K562 (cell line): ENCODE measurements around the gene HMGA1. TPM values are rescaled to one million over a fixed set of nuclear protein-coding genes. Genes with fewer than 3 reads are reported as not detected.

Experiments used
- BHLHE40 ChIP-seq: IDR thresholded peaks from 2 replicates; pipeline ENCODE4 v1.6.1; 2011; ENCODE audit warnings: low read length, improper control_type of control experiment
- EP300 ChIP-seq: IDR thresholded peaks from 2 replicates; pipeline ENCODE4 v1.6.1; 2012; ENCODE audit warnings: low read length, improper control_type of control experiment
- EP400 ChIP-seq: fragments of 450-650 bp; IDR thresholded peaks from 2 replicates; pipeline ENCODE4 v1.6.1; 2017; ENCODE audit warnings: antibody characterized with exemption, mild to moderate bottlenecking, moderate library complexity
- GTF2B ChIP-seq: IDR thresholded peaks from 2 replicates; pipeline ENCODE4 v1.6.1; 2011; ENCODE audit not compliant: insufficient read length; ENCODE audit errors: extremely low read depth
- MAX ChIP-seq: sonication (generic); formaldehyde crosslinking; IDR thresholded peaks from 2 replicates; pipeline ENCODE4 v1.9.0; 2022; ENCODE audit warnings: mild to moderate bottlenecking, missing genetic modification reagents
- MAZ ChIP-seq, 2 experiments: fragments of 450-650 bp in 1 of 2; sonication (generic) in 1 of 2; formaldehyde crosslinking; IDR thresholded peaks in 1 of 2; conservative IDR thresholded peaks in 1 of 2; 2 replicates each; pipeline versions ENCODE4 v1.4.0 to v1.5.0; 2020; ENCODE audit warnings: mild to moderate bottlenecking in 1 of 2, missing genetic modification reagents in 1 of 2
- NCOR1 ChIP-seq: fragments of 450-650 bp; IDR thresholded peaks from 2 replicates; pipeline ENCODE4 v1.6.1; 2016; ENCODE audit warnings: mild to moderate bottlenecking, moderate library complexity
- NKRF ChIP-seq: fragments of 450-650 bp; IDR thresholded peaks from 2 replicates; pipeline ENCODE4 v1.6.1; 2016; ENCODE audit warnings: borderline replicate concordance
- NR4A1 ChIP-seq, 2 experiments: fragments of 250-450 bp in 1 of 2; fragments of 450-650 bp in 1 of 2; sonication (Bioruptor Pico) in 1 of 2; IDR thresholded peaks; 2 replicates each; pipeline versions ENCODE4 v1.4.0 to v1.6.1; 2016 to 2020; ENCODE audit warnings: mild to moderate bottlenecking in 2 of 2, missing compliant biosample characterization in 1 of 2, missing genetic modification characterization in 1 of 2, moderate library complexity in 1 of 2
- STAG1 ChIP-seq: sonication (generic); formaldehyde crosslinking; IDR thresholded peaks from 2 replicates; pipeline ENCODE4 v1.5.0; 2020; ENCODE audit warnings: missing genetic modification reagents, borderline replicate concordance
- SUPT5H ChIP-seq: fragments of 450-650 bp; IDR thresholded peaks from 2 replicates; pipeline ENCODE4 v1.6.1; 2016
- TEAD4 ChIP-seq, 2 experiments: sonication (generic) in 1 of 2; formaldehyde crosslinking in 1 of 2; IDR thresholded peaks; 2 replicates each; pipeline versions ENCODE4 v1.6.1 to v1.8.0; 2012 to 2022; ENCODE audit warnings: borderline replicate concordance in 1 of 2, inconsistent platforms in 1 of 2, low read length in 1 of 2, mild to moderate bottlenecking in 1 of 2, missing genetic modification reagents in 1 of 2
- USF2 ChIP-seq: sonication (generic); formaldehyde crosslinking; IDR thresholded peaks from 2 replicates; pipeline ENCODE4 v1.5.0; 2020; ENCODE audit warnings: missing genetic modification reagents
- ZBTB11 ChIP-seq, 3 experiments: fragments of 200-800 bp in 1 of 3; fragments of 250-450 bp in 1 of 3; fragments of 450-650 bp in 1 of 3; sonication (Bioruptor Pico) in 1 of 3; sonication (Bioruptor generic) in 1 of 3; formaldehyde crosslinking in 1 of 3; IDR thresholded peaks; 2 replicates each; pipeline versions ENCODE4 v1.6.1 to v1.8.0; 2016 to 2022; ENCODE audit warnings: mild to moderate bottlenecking in 2 of 3, missing genetic modification characterization in 2 of 3, missing compliant biosample characterization in 1 of 3, moderate library complexity in 1 of 3
- ZNF124 ChIP-seq: sonication (generic); formaldehyde crosslinking; IDR thresholded peaks from 2 replicates; pipeline ENCODE4 v1.8.1; 2022; ENCODE audit warnings: missing genetic modification reagents
- ZNF707 ChIP-seq: fragments of 250-450 bp; sonication (Bioruptor Pico); conservative IDR thresholded peaks from 2 replicates; pipeline ENCODE4 v1.8.0; 2022; ENCODE audit warnings: inconsistent platforms, mild to moderate bottlenecking, moderate library complexity
- ZNF766 ChIP-seq: fragments of 200-800 bp; sonication (Bioruptor generic); conservative IDR thresholded peaks from 2 replicates; pipeline ENCODE4 v1.6.1; 2016; ENCODE audit warnings: missing genetic modification characterization, missing compliant biosample characterization
- polyA plus RNA-seq, 8 experiments: library from polyadenylated mRNA; depleted of rRNA in 4 of 8; stranded (reverse) in 5 of 8; unstranded in 3 of 8; fragments of >200 nt; fragmentation: Nextera tagmentation in 2 of 8; fragmentation: Illumina TruSeq in 1 of 8; extraction: Ambion mirVana in 2 of 8; extraction: Trizol in 1 of 8; gene quantifications; 2 replicates each; pipeline versions ENCODE4 v1.2.1 to v1.2.3, GENCODE V29; 2011 to 2014; ENCODE audit warnings: inconsistent platforms in 1 of 8, missing spikeins in 1 of 8
- total RNA-seq, 7 experiments: library from RNA; depleted of rRNA in 6 of 7; stranded (reverse); fragments of >200 nt in 6 of 7; fragmentation: Illumina TruSeq in 2 of 7; extraction: Trizol in 2 of 7; gene quantifications; 2 replicates each; pipeline versions ENCODE4 v1.2.1 to v1.2.3, GENCODE V29; 2011 to 2021; ENCODE audit warnings: low replicate concordance in 1 of 7

The HMGA1 gene
- total and polyA plus RNA-seq, 9 of the 15 experiments (the other 6 are each of a cell fraction or from before 2014, with no cell fraction given), result 27.8 to 1,947 (median 594) TPM

- TF ChIP-seq ZNF707, result no peak
- TF ChIP-seq BHLHE40, result peak; percentile 92
- TF ChIP-seq SUPT5H, result peak; percentile 83
- TF ChIP-seq MAZ (CRISPR knock-in tag; conservative IDR thresholded peaks at IDR 0.05 in 1 of 2, IDR thresholded peaks at IDR 0.05 in 1 of 2), result peak; percentile 74 to 92
- TF ChIP-seq NR4A1 (CRISPR knock-in tag; IDR thresholded peaks at IDR 0.05), result no peak
- peak; percentile 85 for TF ChIP-seq NR4A1 (tag; IDR thresholded peaks at IDR 0.05)
- TF ChIP-seq NCOR1, result peak; percentile 66; the same call in 1 of the 2 replicates
- no peak for TF ChIP-seq GTF2B
- no peak for TF ChIP-seq USF2 (CRISPR knock-in tag)
- TF ChIP-seq NKRF, result 0 out of 2 replicates have a peak, but pooled peaks have one; percentile 24
- peak; percentile 68 for TF ChIP-seq EP400
- TF ChIP-seq STAG1 (CRISPR knock-in tag), result 0 out of 2 replicates have a peak, but pooled peaks have one; percentile 20
- TF ChIP-seq TEAD4 (IDR thresholded peaks at IDR 0.05; ENCODE audit: low read length), result peak; percentile 59
- TF ChIP-seq TEAD4 (CRISPR knock-in tag; IDR thresholded peaks at IDR 0.05; ENCODE audit: borderline replicate concordance), result no peak
- TF ChIP-seq ZNF766 (CRISPR knock-in tag), result peak; percentile 71
- peak in 1 of 3 experiments; percentile 49; a peak in 1 of 6 replicates for TF ChIP-seq ZBTB11 (CRISPR knock-in tag; IDR thresholded peaks at IDR 0.05)
- peak; percentile 46; the same call in 1 of the 2 replicates for TF ChIP-seq EP300
- TF ChIP-seq MAX (CRISPR knock-in tag), result peak; percentile 63; the same call in 1 of the 2 replicates
- TF ChIP-seq ZNF124, result no peak
Measured at GRCh38 chr6:34223956-34224940, 12.4 kb upstream of the HMGA1 start (continued).
